AG10803 (cell line): ENCODE results near the gene SMYD3.

Experiments
- DNase-seq: peaks from one replicate; pipeline ENCODE4 v3.0.0; 2010; ENCODE audit warnings: low read depth
- H3K4me3 ChIP-seq: 2 replicates; pipeline ENCODE4 v1.5.1; 2011; ENCODE audit warnings: mild to moderate bottlenecking, low read length, control low read depth
- TF ChIP-seq, protein P1 (sequence below): conservative IDR thresholded peaks from 2 replicates; pipeline ENCODE4 v1.5.1; 2011; ENCODE audit warnings: mild to moderate bottlenecking, low read length, control low read depth, inconsistent platforms

SMYD3 gene

DNA sequence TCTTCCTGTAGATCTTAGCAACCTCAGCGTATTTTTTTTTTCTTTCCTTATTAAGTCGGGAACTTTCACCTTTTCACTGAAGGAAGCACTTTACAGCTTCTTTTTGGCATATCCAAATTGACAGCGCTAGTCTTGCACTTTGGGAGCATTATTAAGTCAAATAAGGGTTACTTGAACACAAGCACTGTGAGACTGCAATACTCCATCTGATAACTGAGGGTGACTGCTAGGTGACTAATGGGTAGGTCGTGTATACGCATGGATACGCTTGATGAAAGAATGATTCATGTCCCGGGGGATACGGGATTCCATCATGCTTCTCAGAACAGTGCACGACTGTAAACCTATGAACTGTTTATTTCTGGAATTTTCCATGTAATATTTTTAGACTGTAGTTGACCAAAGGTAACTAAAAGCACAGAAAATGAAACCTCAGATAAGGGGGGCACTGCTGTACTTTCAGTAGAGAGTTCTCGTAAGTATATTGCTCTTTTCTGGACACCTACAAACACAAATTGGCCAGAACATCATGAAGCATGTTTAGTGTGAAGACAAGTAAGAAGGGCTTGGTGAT lies 364.7 kb downstream of the SMYD3 start:
- DNase-seq, result peak; percentile 83
- H3K4me3 ChIP-seq, result no peak overlapping the region

DNA sequence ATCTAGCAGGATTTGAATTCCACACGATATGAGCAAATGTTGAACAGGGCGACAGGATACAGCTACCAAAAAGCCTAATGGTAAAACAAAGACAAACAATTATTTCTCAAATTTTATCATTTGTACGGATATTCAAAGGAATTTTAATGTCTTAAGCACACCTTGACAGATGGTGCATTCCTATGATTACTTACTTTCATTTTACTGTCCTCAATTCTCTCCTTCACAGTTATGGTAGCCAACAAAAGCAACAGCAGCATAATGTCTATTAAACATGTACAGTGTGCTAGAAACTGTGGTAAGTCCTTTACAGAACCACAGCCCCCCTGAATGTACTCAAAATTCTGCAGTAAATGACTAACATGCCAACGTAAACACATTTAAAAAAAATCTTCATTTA lies 365.8 kb downstream of the SMYD3 start:
- TF ChIP-seq, protein P1, sequence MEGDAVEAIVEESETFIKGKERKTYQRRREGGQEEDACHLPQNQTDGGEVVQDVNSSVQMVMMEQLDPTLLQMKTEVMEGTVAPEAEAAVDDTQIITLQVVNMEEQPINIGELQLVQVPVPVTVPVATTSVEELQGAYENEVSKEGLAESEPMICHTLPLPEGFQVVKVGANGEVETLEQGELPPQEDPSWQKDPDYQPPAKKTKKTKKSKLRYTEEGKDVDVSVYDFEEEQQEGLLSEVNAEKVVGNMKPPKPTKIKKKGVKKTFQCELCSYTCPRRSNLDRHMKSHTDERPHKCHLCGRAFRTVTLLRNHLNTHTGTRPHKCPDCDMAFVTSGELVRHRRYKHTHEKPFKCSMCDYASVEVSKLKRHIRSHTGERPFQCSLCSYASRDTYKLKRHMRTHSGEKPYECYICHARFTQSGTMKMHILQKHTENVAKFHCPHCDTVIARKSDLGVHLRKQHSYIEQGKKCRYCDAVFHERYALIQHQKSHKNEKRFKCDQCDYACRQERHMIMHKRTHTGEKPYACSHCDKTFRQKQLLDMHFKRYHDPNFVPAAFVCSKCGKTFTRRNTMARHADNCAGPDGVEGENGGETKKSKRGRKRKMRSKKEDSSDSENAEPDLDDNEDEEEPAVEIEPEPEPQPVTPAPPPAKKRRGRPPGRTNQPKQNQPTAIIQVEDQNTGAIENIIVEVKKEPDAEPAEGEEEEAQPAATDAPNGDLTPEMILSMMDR, result no peak
- H3K4me3 ChIP-seq, result no peak overlapping the region
- no peak for DNase-seq

More for the DNA sequence above, 364.7 kb downstream of the SMYD3 start:
- TF ChIP-seq, protein P1, result no peak

DNA sequence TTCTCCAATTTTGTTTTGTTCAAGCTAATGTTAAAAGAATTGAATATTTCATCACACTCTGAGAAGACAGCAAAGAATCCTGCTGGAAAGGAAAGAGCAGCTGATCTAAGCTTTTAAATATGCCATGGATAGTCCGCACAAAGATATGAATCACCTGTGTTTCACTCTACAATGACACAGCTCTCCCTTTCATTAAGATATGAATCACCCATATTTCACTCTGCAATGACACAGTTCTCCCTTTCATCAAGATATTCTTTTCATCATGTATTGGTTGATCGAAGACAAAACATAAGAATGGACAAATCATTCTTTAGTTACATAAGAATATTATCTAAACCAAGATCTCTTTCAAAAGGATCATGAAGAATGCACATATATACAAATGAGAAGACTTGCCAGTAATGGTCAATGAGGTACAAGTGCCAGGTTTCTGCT lies 367.3 kb downstream of the SMYD3 start:
- H3K4me3 ChIP-seq, result no peak overlapping the region
- DNase-seq, result peak; percentile 83
- TF ChIP-seq, protein P1, result no peak

DNA sequence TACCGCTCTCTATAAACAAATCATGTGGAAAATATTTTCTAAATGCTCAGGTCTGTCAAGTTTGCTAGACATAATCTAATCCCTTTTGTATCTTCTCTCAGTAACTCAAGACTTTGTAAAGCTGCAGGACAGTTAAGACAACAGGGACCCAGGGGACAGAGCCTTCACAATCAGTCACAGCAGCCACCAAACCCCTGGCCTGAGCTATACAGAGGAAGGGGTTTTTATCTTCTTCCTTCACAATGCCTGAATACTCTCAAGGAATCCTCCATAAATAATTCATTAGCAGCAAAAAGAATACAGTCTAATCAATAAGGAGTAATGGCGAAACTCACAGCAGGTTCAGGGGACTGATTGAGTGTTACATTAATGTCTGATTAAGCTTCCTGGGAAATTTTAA lies 368.3 kb downstream of the SMYD3 start:
- TF ChIP-seq, protein P1, result no peak
- H3K4me3 ChIP-seq, result no peak overlapping the region

DNA sequence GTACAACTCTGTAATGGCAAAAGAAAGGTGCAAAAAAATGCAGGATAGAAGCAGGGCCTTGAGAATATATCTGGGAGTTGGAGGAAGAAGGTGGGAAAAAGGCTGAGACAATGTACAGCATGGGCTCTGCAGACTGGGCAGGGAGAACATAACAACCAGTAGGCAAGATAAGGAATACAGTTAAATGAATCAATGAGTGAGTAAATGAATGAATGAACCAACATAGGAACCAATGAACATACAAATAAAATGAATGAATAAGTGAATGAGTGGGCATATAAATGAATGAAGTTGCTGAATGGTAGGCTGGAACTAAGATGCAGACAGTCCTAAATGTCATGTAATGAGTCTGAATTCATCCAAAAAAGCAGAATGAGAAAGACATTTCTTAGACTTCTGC lies 370.6 kb downstream of the SMYD3 start:
- DNase-seq, result no peak
- TF ChIP-seq, protein P1, result no peak
- H3K4me3 ChIP-seq, result no peak overlapping the region

More for the DNA sequence above, 368.3 kb downstream of the SMYD3 start:
- no peak for DNase-seq

DNA sequence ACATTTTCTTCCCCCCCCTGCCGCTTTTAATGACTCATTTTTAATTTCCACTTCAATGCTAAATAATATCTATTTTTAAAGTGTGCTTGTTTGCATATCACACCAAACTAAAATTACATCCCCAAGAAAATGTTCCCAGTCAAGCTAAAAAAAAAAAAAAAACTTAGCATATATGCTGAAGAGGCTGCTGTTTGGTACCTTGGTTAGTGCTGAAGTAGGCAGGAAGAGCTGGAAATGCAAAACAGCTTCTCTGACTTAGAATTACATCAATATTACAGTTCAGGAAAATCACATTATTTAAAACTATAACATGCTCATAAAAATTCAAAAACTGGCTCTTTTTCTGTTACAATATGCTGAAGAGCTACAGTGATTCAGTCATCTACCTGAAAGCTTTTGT lies 372.3 kb downstream of the SMYD3 start:
- no peak for DNase-seq
- no peak overlapping the region for H3K4me3 ChIP-seq
- TF ChIP-seq, protein P1, result no peak

DNA sequence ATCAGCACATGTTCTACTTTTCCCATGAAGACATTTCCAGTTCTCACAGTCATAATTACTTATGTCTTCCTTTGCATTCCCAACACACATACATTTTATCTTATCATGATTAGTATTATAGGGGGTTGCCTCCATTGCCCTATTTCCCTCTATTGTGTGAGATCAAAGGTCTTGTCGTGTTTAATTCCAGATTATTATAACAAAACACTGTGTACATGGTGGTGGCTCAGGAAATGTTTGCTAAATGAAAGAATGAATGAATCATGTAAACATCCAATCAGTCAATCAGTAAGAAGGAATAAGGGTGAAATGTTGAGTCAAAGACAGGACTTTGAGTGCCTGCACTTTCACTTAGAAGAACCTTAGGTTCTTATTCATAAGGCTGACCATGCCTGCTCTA lies 376.0 kb downstream of the SMYD3 start:
- H3K4me3 ChIP-seq, result no peak overlapping the region
- TF ChIP-seq, protein P1, result no peak
- DNase-seq, result no peak
